Activated CD8-positive, alpha-beta memory T cell treated with anti-CD3 and anti-CD28 coated beads, Interleukin-2, amount 50 U/mL, for 1 hour (primary cell): ENCODE results near the gene CDK5.
"Not testable (repeated sequence)": the region's sequence is repeated elsewhere in the genome, so short reads cannot be mapped to it uniquely, and the experiment has no call there.

Experiments used
- DNase-seq: peaks from one replicate; pipeline ENCODE4 v3.0.0-alpha.2; 2020; ENCODE audit errors: extremely low read depth

CDK5 gene

GRCh38 chr7:151056666-151057505 is 811 bp downstream of the CDK5 start:
- no peak for DNase-seq

GRCh38 chr7:151056283-151056665 is 1.4 kb downstream of the CDK5 start:
- DNase-seq = no peak

GRCh38 chr7:151053751-151054150 is 3.9 kb downstream of the CDK5 start:
- DNase-seq = no peak

GRCh38 chr7:151053096-151053495 is 4.6 kb downstream of the CDK5 start:
- no peak for DNase-seq

- DNase-seq = no peak
These were observed 6.6 kb downstream of the CDK5 start for GRCh38 chr7:151051108-151051507.

GRCh38 chr7:151048911-151049463 is 8.7 kb downstream of the CDK5 start:
- no peak for DNase-seq

- no peak for DNase-seq
These were observed 9.5 kb downstream of the CDK5 start, which contains the start of gene ASIC3 for GRCh38 chr7:151047976-151048815. Gene ASIC3 (plus strand): TSS chr7:151048531. CDS start chr7:151048886, 355 bp downstream.

GRCh38 chr7:151046603-151047573 is 10.8 kb downstream of the CDK5 start:
- no peak for DNase-seq

- no peak for DNase-seq
These were observed 11.7 kb downstream of the CDK5 start for GRCh38 chr7:151045967-151046366.

GRCh38 chr7:151045262-151045661 is 12.4 kb downstream of the CDK5 start:
- no peak for DNase-seq

GRCh38 chr7:151043959-151044358 is 13.7 kb downstream of the CDK5 start:
- no peak for DNase-seq

GRCh38 chr7:151043449-151043848 is 14.2 kb downstream of the CDK5 start:
- DNase-seq = not testable (repeated sequence)

GRCh38 chr7:151040616-151041375 is 16.9 kb downstream of the CDK5 start:
- no peak for DNase-seq

- no peak for DNase-seq
These were observed 17.7 kb downstream of the CDK5 start for GRCh38 chr7:151039850-151040548.

GRCh38 chr7:151038951-151039849 is 18.5 kb downstream of the CDK5 start:
- DNase-seq = no peak

GRCh38 chr7:151035902-151036301 is 21.8 kb downstream of the CDK5 start:
- DNase-seq = no peak

- no peak for DNase-seq
These were observed 22.5 kb downstream of the CDK5 start for GRCh38 chr7:151035026-151035717.

GRCh38 chr7:151034312-151035025 is 23.2 kb downstream of the CDK5 start:
- no peak for DNase-seq
